NCI-H526 treated with DMSO at 0.1 percent for 48 hours (cell line): ENCODE data around the gene FGFR4.

Source experiments
- DNase-seq: peaks from one replicate; lab custom pipeline; 2025; lab: John Stamatoyannopoulos, UW

FGFR4 gene

DNA sequence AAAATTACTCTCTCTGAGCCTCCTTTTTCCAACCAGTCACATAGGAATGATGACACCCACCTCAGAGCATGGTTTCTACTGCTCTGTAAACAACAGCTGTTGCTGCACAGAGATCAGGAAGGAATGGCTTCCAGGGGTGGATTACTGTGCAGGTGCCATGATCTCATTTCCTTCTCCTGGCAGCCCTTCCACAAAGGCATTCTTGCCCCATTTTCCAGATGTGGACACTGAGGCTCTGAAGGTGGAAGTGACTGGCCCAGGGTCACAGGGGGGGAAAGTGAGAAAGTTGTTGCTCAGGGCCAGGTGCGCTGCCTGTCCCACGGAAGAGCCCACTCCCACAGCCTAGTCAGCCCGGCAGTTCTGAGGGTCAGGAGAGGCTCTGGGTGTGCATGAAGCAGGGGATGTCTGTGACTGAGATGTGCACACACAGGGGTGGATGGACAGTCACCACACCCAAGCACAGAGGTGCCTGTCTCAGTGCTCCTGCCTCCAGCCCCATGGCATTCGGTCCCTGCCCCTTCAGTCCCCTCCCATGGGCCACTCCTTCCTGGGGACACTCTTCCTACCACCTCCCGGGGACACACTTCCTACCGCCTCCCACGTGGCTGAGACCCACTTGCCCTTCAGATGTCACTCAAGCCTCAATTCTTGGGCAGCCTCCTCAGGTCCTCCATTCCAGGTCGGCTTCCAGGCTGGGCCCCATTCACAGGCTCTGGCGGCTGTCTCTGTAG is 17.0 kb downstream of the FGFR4 start:
- no peak for DNase-seq

DNA sequence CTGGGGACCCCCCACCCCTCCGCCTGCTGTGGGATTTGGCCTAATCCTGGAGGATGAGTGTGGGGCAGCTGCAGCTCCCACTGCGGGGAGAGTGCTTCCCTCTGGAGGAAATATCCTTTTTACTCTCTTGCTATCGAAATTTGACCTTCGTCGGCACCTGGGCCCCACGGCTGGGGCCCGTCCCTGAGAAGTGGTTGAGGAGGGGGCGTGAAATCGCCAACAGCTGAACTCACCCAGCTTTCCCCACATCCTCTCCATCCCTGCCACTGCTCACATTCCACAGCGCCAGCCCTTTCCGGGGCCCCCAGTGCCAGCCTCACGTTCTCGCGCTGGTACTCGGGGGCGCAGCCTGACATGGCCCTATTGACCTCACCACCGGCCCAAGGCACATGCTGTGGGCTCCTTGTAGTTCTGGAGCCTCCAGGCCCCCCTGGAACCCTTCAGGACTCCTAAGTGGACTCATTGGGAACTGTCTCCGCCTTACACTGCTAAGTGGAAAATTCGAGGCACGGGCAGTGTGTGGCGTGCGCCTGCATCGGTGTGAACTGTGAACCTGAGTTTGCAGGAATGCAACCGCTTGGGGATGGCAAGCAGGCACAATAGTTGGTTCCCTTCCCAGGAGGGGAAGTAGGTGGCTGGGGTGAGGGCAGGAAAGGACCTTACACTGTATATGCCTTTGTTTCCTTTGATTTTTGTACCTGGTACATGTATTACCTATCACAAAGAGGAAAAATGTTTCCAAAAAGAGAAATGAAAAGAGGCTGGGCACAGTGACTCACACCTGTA is 19.2 kb downstream of the FGFR4 start:
- no peak for DNase-seq

DNA sequence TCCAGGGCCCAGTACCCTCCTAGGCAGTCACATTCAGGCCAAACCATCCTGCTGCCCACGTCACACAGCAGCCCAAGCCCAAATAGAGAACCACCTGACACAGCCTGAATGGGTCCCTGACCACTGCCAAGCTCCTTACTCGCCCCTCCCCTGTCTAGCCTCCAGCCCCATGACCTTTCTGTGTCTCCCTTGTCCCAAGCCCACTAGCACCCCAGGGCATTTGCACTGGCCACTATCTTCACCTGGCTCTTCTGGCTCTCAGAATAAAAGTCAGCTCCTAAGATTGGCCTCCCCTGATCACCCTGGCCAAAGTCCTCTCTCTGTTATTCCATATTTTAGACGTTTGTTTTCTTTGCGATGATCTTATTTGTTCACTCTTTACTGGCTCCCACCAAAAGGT is 20.4 kb downstream of the FGFR4 start:
- no peak for DNase-seq

DNA sequence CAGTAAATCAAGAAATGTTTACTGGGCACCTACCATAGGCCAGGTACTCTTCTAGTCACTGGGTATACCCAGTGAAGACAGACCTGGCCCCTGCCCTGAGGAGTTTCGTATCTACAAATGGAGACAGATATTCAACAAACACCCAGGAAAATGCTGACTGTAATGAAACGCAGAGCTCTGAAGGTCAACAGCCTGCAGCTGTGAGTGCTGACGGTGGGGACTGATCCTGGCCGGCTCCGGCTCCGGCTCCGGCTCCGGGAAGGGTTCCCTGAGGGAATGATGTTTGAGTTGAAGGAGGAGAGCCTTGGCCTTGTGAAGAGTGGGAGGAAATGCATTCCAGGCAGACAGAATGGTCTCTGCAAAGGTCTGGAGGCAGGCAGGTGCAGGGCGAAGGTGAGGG is 23.1 kb downstream of the FGFR4 start:
- no peak for DNase-seq

DNA sequence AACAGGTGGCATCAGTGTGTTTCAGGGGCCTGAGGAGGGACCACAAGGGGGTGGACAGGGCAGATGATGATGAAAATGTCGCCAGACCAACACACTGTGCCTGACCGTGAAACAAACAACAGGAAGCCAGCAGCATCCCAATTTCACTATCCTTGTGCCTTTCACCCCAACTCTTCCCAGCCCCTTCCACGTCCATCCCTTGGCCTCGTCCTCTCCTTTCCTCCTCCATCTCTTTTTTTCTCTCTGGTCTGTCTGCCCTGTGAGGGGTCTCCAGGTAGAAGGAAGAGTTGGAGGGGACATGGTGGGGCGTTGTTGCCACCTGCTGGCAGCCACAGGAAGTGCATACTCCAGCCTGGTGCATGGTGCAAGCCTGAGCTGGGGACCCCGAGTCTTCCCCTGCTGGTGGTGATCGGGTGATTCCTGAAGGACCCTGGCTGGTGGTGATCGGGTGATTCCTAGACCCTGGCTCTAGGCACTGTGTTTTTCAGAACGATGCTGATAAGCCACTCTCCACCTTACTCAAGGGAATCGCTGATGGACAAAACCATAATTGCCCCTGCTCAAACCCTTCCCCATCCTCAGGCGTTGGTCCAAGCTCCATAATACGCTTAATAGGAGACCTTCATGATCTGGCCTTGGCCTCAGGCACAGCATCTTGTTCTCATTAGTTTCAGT is 25.1 kb downstream of the FGFR4 start:
- peak; percentile 7 for DNase-seq

DNA sequence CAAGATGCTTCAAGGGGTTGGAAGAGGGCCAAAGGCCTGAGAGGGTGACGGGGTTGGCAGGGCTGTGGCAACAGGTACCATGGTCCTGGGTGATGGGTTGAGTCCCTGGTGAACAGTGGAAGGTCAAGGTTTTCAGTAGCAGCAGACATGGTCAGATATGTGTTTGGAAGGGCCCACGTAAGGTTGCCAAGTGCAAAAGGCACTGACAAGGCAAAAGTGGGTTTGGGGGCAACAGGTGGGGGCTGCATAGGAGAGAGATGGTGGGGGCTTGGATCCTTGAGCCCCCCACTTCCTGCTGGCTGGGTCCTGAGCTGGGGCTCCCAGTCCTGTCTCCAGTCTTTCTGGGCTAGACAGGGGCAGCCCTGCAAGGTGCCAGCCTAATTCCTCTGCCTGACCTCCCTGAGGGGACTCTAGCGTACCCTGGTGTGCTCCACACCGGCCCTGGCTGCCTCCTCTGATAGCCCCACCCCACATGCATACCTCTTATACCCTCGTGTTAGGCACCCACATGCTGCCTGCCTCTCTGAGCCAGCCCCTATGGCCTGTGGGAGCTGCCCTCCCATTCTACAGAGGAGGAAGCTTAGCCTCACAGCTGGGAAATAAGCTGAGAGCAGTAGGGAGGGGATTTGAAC is 26.0 kb downstream of the FGFR4 start:
- DNase-seq, result no peak

DNA sequence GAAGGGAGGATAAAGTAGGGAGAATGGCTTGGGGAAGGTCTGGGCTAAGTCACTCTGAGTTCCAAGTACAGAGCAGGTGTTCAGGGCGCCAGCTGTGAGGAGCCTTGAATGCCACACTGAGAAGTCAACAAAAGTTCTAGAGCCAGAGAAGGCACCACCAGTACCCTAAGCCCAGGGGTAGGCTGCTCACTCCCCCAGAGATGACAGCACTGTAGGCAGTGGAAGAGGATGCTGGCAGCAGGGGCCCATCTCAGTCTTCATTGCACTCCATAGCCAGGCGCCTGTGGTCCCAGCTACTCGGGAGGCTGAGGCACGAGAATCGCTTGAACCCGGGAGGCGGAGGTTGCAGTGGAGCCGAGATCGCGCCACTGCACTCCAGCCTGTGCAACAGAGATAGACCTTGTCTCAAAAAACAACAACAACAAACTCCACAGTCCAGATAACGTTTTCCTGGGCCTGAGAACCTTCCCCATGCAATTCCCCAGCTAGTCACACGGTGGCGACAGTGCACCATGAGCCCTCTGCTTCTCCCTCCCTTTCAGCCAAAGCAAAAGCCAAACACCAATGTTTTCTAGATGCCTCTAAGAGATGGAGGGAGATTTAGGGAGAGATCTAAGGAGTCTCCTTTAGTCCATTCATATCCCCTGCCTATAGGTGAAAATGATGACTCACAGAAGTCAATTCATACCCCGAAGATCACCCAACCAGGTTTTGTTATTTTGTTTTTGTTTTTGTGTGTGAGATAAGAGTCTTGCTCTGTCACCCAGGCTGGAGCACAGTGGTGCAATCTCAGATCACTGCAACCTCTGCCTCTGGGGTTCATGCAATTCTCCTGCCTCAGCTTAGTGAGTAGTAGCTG is 27.1 kb downstream of the FGFR4 start:
- peak; percentile 1 for DNase-seq

DNA sequence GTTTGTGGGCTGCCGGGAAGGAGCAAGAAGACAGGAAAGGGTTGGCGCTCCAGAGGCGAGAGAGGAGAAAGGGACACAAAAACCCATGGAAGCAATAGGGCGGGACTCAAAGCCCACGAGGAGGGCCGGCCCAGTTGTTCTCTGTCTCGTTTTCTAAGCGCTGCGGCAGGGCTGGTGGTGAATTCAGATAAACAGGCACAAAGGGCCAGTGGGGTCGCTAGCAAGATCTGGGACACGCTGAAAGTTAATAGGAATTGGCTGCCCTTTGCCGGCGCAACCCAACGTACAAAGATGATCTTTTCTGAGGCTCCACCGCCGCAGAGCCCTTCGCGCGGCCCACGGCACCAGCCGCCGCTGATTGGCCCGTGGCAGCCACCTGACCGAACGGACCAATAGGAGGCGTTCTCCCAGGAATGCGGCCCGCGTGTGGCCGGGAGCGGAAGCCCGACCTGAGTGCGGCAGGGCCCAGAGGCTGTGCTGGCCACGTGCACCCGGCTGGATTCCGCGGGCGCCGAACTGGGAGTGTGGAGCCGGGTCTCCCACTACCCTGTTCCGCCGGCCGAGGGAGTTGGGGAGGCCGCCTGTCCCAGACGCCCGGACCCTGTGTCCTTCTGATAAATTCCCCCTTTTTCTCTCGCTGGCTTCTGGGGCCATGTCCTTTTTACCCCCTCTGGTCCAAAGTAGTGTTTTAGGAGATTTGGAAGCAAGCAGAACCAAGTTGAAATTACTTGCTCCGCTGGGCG is 30.1 kb downstream of the FGFR4 start:
- no peak for DNase-seq

DNA sequence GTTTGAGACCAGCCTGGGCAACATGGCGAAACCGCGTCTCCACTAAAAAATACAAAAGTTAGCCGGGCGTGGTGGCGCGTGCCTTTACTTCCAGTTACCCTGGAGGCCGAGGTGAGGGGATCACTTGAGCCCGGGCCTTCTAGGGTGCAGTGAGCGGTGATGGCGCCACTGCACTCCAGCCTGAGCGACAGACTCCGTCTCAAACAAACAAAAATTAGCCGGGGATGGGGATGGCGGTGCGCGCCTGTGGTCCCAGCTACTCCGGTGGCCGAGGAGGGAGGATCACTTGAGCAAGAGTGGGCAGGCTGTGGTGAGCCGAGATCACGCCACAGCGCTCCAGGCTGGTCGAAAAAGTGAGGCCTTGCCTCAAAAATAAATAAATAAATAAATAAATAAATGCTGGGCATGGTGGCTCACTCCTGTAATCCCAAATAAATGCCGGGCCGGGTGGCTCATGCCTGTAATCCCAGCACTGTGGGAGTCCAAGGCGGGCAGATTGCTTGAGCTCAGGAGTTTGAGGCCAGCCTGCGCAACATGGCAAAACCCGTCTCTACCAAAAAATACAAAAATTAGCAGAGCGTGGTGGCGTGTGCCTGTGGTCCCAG is 30.8 kb downstream of the FGFR4 start:
- DNase-seq, result no peak

DNA sequence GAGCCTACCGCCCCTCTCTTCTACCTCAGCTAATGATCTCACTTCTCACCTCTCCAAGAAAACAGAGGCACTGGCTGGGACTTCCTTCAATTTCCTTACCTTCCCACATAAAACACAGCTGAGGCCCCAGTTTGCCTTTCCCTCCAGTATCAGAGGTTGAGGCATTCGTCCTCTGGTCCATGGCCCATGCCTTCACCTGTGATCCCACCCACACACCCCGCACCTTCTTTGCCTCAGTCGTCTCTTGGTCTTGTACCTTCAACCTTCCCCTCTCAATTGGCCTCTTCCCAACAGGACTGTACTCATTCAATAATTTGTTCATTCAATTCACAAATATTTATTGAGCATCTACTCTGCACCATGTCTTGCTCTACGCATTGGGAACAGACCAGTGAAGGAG is 35.9 kb downstream of the FGFR4 start:
- no peak for DNase-seq

DNA sequence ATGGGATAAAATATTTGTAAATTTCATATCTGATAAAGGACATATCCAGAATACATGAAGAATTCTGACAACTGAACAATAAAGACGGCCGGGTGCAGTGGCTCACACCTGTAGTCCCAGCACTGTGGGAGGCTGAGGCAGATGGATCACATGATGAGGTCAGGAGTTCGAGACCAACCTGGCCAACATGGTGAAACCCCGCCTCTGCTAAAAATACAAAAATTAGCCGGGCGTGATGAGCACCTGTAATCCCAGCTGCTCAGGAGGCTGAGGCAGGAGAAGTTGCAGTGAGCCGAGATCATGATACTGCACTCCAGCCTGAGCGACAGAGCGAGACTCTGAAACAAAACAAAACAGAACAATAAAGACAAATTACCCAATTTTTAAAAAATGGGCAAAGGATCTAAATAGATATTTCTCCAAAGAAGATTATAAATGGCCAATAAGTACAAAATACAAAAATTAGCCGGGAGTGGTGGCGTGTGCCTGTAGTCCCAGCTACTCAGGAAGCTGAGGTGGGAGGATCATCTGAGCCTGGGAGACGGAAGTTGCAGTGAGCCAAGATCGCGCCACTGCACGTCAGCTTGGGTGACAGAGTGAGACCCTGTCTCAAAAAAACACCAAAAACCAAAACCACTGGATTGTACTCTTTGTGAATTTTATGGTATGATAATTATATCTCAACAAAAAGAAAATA is 37.2 kb downstream of the FGFR4 start:
- DNase-seq, result no peak

DNA sequence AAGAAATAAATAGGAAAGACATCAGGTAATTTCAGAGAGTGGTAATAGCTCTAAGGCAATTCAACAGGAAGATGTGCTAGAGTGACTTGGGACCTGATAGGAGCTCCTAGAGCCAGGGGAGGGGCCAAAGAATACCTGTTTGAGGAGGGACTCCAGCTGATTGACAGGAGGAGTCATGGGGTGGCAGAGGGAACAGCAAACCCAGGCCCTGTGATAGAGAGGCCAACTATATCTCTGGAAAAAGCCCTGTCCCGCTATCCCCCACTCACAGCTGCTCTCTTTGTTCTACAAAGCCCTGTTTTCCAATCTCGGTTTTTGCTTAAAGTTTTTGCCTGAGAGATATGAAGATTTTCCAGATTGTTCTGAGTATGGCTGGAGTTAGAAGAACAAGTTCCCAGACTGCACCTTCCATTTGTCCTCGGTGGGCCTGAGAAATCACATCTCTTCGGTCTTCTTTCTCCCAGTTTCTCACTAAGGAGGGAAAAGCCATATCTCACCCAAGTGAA is 37.8 kb downstream of the FGFR4 start:
- DNase-seq, result no peak

DNA sequence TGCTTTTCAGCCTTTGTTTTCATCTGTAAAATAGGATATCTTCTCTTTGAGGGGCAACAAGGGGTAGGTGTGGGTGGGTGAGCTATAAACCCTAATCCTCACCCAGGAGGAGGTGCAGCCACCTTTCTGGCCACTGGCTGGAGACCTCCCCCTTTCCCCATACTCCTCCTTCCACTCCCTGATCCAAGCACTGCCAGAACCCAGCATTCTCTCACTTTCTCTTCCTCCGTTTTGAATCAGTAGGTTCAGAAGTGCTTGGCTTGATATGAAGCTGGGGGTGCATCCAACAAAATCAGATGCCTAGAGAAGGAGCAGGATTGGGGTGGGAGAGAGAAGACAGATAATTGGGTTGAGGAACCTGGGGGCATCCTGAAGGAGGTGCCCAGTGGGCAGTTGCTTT is 40.1 kb downstream of the FGFR4 start:
- no peak for DNase-seq

DNA sequence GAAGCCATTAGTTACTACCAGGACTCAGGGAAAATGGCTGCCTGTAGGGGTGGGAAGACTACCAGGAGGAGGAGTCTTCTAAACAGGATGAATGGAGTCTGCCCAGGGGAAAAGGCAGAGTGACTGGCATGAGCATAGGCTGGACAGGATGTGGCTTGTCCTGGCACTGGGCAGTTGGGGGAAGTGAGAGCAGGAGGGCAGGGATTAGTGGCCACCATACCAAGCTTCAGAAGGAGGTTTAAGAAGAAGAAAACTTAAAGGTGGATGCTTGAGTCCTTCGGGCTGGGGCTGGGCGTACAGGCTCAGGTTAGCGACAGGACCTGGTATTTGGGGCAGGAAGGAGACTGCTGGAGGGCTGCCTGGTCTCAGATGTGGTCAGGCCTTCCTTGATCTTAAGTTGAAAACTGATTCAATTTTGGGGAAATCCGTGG is 41.9 kb downstream of the FGFR4 start:
- DNase-seq, result no peak

DNA sequence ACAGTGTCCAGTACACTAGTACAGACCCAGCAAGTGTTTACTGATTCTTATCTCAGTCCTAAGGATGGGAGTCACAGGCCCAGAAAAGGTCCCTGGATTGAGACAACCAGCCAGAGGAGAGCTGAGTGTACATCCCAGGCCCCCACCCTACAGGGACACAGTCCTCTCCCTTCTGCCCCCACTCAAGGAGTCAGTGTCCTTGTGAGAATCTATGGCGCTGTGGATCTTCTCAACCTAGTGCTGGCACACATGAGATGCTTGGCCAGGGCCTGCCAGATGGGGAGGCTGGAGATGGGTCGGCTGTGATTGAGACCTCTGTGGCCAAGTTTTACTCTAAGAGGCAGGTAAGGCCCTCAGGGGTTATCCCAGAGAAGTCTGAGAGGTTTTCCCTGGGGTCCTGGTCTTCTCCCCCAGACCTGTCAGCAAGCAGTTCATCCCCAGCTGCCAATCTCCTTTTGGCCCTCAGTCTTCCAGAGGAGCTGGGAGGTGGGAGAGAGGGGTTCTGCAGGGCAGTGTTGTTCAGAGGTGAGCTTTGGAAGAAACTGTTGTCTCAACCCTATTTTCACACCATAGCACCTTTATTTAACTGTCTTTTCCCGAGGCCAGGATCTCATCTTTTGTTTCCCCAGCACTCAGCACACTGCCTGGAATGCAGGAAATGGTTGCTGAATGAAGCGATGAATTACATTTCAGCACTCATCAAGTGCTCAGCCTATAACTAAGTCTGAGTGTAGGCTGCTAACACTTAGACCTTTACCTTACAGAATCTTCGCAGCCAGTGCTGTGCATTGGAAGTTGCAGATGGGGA is 43.7 kb downstream of the FGFR4 start:
- DNase-seq, result no peak

DNA sequence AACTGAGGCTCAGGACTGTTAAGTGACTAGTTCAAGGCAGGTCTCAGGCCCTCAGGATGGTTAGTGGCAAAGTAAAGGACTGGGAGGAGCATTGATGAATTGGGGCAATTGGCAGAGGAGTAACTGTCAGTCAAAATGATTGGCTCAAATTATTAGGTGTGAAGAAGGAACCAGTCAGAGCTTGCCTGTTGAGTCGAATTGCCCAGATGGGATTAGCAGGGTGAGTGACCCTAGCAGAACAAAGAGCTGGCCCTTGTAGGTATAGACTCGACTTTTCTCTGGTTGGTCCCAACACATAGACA is 44.3 kb downstream of the FGFR4 start:
- DNase-seq, result no peak

DNA sequence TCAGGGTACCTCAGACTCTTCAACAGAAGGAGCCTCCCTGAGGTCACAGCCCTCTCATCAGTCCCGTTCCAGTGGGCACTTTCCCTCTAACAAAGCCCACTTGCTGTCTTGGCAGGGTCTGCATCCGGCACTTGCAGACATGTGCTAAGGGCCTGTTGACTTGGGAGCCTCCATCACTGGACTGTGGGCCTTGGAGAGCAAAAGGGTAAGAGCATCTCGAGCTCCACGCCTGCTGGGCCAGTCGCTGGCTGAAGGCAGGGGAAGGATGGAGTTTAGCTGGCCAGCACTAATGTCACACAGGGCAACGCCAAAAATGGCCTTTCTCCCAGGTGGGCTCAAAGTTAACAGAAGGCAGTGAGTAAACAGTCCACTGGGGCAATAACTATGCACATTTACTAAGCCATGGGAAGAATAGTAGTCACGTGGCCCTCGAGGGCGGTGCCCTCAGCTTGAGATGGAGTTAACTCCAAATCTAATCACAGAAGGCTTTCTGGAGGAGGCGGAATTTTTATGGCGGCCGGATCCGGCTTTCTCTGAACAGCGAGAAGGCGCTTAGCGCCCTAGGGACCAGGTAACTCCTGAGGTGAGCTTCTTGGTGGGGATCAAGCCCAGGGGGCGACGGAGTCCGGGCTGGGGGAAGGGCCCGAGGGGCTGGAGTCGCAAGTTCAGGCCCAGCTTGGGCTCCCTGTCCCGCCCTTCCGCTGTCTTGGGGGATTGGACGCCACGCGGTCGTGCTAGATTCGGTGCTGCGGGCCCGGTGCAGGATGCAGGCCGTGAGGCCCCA is 44.8 kb downstream of the FGFR4 start:
- DNase-seq, result no peak
